CD4-positive, alpha-beta T cell (primary cell): ENCODE results near the gene VAMP2. TPM values are rescaled to one million over a fixed set of nuclear protein-coding genes. Genes with fewer than 3 reads are reported as not detected.

Experiments used
- ATAC-seq: fragments of 200-7000 bp; cut with Tn5 transposase; one replicate; pipeline ENCODE4 v1.10.0; 2022; ENCODE audit warnings: mild to moderate bottlenecking; ENCODE audit not compliant: poor library complexity
- CTCF ChIA-PET: fragments of 350-600 bp; sonication (Branson Sonifier 250); formaldehyde crosslinking; loops from one replicate; lab custom pipeline; 2021; ENCODE audit warnings: antibody characterized with exemption, inconsistent platforms; lab: Charles Lee
- POLR2A ChIA-PET: fragments of 350-600 bp; sonication (Branson Sonifier 250); formaldehyde crosslinking; loops from one replicate; lab custom pipeline; 2021; ENCODE audit warnings: antibody characterized with exemption, inconsistent platforms; lab: Charles Lee
- DNase-seq, 14 experiments: peaks; one replicate each; pipeline ENCODE4 v3.0.0-alpha.2; 2013 to 2020; ENCODE audit warnings: mixed read lengths in 2 of 14
- H3K27ac ChIP-seq, 2 donors: one replicate each; pipeline versions ENCODE4 v1.5.1 to v1.7.0; 2013; ENCODE audit warnings: low read length in 2 of 2, low read depth in 1 of 2, mild to moderate bottlenecking in 1 of 2
- H3K27me3 ChIP-seq, 2 experiments: 1 replicate in 1 of 2; 2 replicates in 1 of 2; pipeline versions ENCODE4 v1.6.1 to v1.7.0; 2013; ENCODE audit warnings: low read length in 2 of 2, control low read depth in 1 of 2, mild to moderate bottlenecking in 1 of 2, moderate library complexity in 1 of 2; ENCODE audit not compliant: insufficient read depth in 2 of 2, control insufficient read depth in 1 of 2
- H3K36me3 ChIP-seq: one replicate; pipeline ENCODE4 v1.6.1; 2013; ENCODE audit warnings: low read length, control low read depth; ENCODE audit not compliant: insufficient read depth
- H3K4me1 ChIP-seq: one replicate; pipeline ENCODE4 v1.6.1; 2013; ENCODE audit warnings: low read length, control low read depth; ENCODE audit not compliant: insufficient read depth
- H3K4me3 ChIP-seq: one replicate; pipeline ENCODE4 v1.5.1; 2013; ENCODE audit warnings: mild to moderate bottlenecking, low read length, moderate library complexity
- H3K9me3 ChIP-seq, 2 experiments: 1 replicate in 1 of 2; 2 replicates in 1 of 2; pipeline versions ENCODE4 v1.6.1 to v1.7.0; 2013; ENCODE audit warnings: low read length in 2 of 2, mild to moderate bottlenecking in 2 of 2, control low read depth in 1 of 2, moderate library complexity in 1 of 2; ENCODE audit not compliant: control insufficient read depth in 1 of 2, insufficient read depth in 1 of 2
- H3K27ac Mint-ChIP-seq: one replicate; pipeline ENCODE4 v1.8.0; 2020; ENCODE audit warnings: mixed read lengths
- H3K27me3 Mint-ChIP-seq: one replicate; pipeline ENCODE4 v1.8.0; 2021; ENCODE audit warnings: mixed read lengths
- H3K36me3 Mint-ChIP-seq: one replicate; pipeline ENCODE4 v1.8.0; 2021; ENCODE audit warnings: low read depth, mixed read lengths
- H3K4me1 Mint-ChIP-seq: one replicate; pipeline ENCODE4 v1.8.0; 2021; ENCODE audit warnings: low read depth, mixed read lengths
- H3K4me3 Mint-ChIP-seq: one replicate; pipeline ENCODE4 v1.8.0; 2020; ENCODE audit warnings: mild to moderate bottlenecking, mixed read lengths
- H3K9me3 Mint-ChIP-seq: one replicate; pipeline ENCODE4 v1.8.0; 2020; ENCODE audit warnings: mixed read lengths
- intact Hi-C, 2 experiments: fragments of 100-400 bp; cut with DNase I in 1 of 2; cut with micrococcal nuclease in 1 of 2; formaldehyde crosslinking; loops; one replicate each; pipeline versions ENCODE4 v1.15.1 to v1.9.0; 2023 to 2025; cut with DNase I, micrococcal nuclease
- total RNA-seq, 174 experiments: library from RNA in 2 of 174; stranded (reverse) in 2 of 174; gene quantifications; one replicate each; pipeline ENCODE4 v1.2.3 and lab custom pipeline; 2021 to 2026
- TF ChIP-seq, protein P1 (sequence below): fragments of 200-600 bp; IDR thresholded peaks from one replicate; pipeline ENCODE4 v1.8.0; 2022; ENCODE audit warnings: antibody characterized with exemption, mild to moderate bottlenecking

VAMP2 gene
- total RNA-seq, 2 experiments from 2014 or later, result 351 to 366 TPM

GRCh38 chr17:8153031-8153451 is 9.7 kb downstream of the VAMP2 start:
- CTCF ChIA-PET, result interaction anchor here (1.0 to 2.0 kb wide), 2 partner anchors 14 to 15 kb away, joined by 4 to 6 read pairs; no protein-coding TSS in a partner anchor
- Histone ChIP-seq H3K9me3 (no peaks in the 10 kb centered on the region), H3K36me3 (peaks cover 33% of the 10 kb centered on the region), H3K4me1 (peaks cover 83% of the 10 kb centered on the region), H3K27ac (peak overlapping the region; percentile 99 to 100), H3K4me3 (no peak overlapping the region), H3K27me3 (no peaks in the 10 kb centered on the region)
- Mint-ChIP-seq H3K4me1 (peaks cover 51% of the 10 kb centered on the region), H3K27ac (no peak overlapping the region), H3K9me3 (no peaks in the 10 kb centered on the region), H3K36me3 (peaks cover 73% of the 10 kb centered on the region), H3K4me3 (peak overlapping the region; percentile 95), H3K27me3 (peaks cover 4% of the 10 kb centered on the region)
- TF ChIP-seq, protein P1, sequence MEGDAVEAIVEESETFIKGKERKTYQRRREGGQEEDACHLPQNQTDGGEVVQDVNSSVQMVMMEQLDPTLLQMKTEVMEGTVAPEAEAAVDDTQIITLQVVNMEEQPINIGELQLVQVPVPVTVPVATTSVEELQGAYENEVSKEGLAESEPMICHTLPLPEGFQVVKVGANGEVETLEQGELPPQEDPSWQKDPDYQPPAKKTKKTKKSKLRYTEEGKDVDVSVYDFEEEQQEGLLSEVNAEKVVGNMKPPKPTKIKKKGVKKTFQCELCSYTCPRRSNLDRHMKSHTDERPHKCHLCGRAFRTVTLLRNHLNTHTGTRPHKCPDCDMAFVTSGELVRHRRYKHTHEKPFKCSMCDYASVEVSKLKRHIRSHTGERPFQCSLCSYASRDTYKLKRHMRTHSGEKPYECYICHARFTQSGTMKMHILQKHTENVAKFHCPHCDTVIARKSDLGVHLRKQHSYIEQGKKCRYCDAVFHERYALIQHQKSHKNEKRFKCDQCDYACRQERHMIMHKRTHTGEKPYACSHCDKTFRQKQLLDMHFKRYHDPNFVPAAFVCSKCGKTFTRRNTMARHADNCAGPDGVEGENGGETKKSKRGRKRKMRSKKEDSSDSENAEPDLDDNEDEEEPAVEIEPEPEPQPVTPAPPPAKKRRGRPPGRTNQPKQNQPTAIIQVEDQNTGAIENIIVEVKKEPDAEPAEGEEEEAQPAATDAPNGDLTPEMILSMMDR, result no peak
- POLR2A ChIA-PET, result interaction anchor here (0.7 to 16.4 kb wide), 6 partner anchors 11 to 70 kb away, joined by 3 to 419 read pairs (median 84); partner anchors contain the start of genes BORCS6, TMEM107 and VAMP2
- DNase-seq (peak in 2 of 14 experiments; percentile 22 to 47), ATAC-seq (no peak)
- intact Hi-C loops, result loop anchor here (10.0 kb wide), 2 partner anchors 318 to 668 kb away; partner anchors contain the start of genes KDM6B (in 1 of the 2), POLR2A (in 1 of the 2) and SLC35G6 (in 1 of the 2)

GRCh38 chr17:8152112-8152775 is 10.5 kb downstream of the VAMP2 start, which contains the start of gene PER1:
Gene PER1, minus strand, starts transcription at chr17:8152404. Its CDS starts 1,698 bp downstream, at chr17:8150706.
- H3K4me3 ChIP-seq, result peak within 1 kb of the TSS; percentile 75
- ChIA-PET POLR2A (interaction anchor here (0.7 to 16.4 kb wide), 10 partner anchors 9 to 96 kb away, joined by 3 to 419 read pairs (median 6); partner anchors contain the start of genes BORCS6, CTC1, PFAS and TMEM107), CTCF (interaction anchor here (1.0 to 2.0 kb wide), 3 partner anchors 13 to 92 kb away, joined by 3 to 6 read pairs (median 4); no protein-coding TSS in a partner anchor)
- Mint-ChIP-seq H3K9me3 (no peaks in the 10 kb centered on the region), H3K36me3 (peaks cover 81% of the 10 kb centered on the region), H3K27me3 (peaks cover 4% of the 10 kb centered on the region), H3K4me3 (peak within 1 kb of the TSS; percentile 95), H3K4me1 (peaks cover 51% of the 10 kb centered on the region), H3K27ac (no peak within 1 kb of the TSS)
- H3K27ac ChIP-seq, result peak within 1 kb of the TSS; percentile 99 to 100
- TF ChIP-seq, protein P1, result no peak
- H3K36me3 ChIP-seq, result peaks cover 41% of the 10 kb centered on the region
- ATAC-seq (peak; percentile 9), DNase-seq (peak; percentile 56 to 95 (median 80))
- intact Hi-C loops, result loop anchor here (10.0 kb wide), 2 partner anchors 317 to 667 kb away; partner anchors contain the start of genes KDM6B (in 1 of the 2), POLR2A (in 1 of the 2) and SLC35G6 (in 1 of the 2)
- no peaks in the 10 kb centered on the region for H3K27me3 ChIP-seq
- no peaks in the 10 kb centered on the region for H3K9me3 ChIP-seq
- H3K4me1 ChIP-seq, result peaks cover 85% of the 10 kb centered on the region

GRCh38 chr17:8151641-8152111 is 11.1 kb downstream of the VAMP2 start:
- Histone ChIP-seq H3K4me3 (peak overlapping the region; percentile 75), H3K27ac (peak overlapping the region; percentile 99 to 100), H3K4me1 (peaks cover 83% of the 10 kb centered on the region), H3K36me3 (peaks cover 47% of the 10 kb centered on the region), H3K27me3 (no peaks in the 10 kb centered on the region), H3K9me3 (no peaks in the 10 kb centered on the region)
- ChIA-PET POLR2A (interaction anchor here (1.0 to 16.4 kb wide), 16 partner anchors 9 to 466 kb away, joined by 3 to 419 read pairs (median 5); partner anchors contain the start of genes BORCS6, CTC1, PFAS and TMEM107), CTCF (interaction anchor here (1.4 kb wide), 2 partner anchors 12 to 91 kb away, joined by 3 to 8 read pairs; no protein-coding TSS in a partner anchor)
- Mint-ChIP-seq H3K27ac (no peak overlapping the region), H3K9me3 (no peaks in the 10 kb centered on the region), H3K36me3 (peaks cover 87% of the 10 kb centered on the region), H3K27me3 (peaks cover 4% of the 10 kb centered on the region), H3K4me3 (peak overlapping the region; percentile 95), H3K4me1 (peaks cover 51% of the 10 kb centered on the region)
- TF ChIP-seq, protein P1, result no peak
- peak in 6 of 14 experiments; percentile 21 to 73 (median 62) for DNase-seq
- no peak for ATAC-seq
- intact Hi-C loops, result loop anchor here (10.0 kb wide), 2 partner anchors 317 to 667 kb away; partner anchors contain the start of genes KDM6B (in 1 of the 2), POLR2A (in 1 of the 2) and SLC35G6 (in 1 of the 2)
